ENCODE measurements around the gene SLC6A11. TPM values are rescaled to one million over a fixed set of nuclear protein-coding genes. Genes with fewer than 3 reads are reported as not detected.

The SLC6A11 gene
- polyA plus RNA-seq, 1 donor (not counting 4 experiments of a cell fraction or from before 2014, with no cell fraction given) = 9.8 TPM

DNA sequence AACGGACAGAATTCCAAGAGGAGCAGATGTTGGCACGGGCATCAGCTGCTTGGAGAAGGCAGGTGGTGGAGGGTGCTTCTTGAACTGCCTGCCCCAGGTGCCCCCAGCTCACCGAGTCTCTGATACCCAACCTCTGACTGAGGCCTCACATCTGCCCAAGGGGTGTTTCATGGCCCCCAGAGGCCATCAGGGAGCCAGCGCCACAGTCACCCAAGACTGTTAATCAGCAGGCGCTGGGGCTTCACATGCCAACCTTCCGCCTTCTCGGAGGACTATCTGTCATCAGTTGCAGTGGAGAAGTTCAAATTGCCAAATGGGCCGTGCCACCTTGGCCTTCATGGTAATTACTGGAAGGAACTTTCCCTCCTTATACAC, 114.6 kb downstream of the SLC6A11 start:
- H3K9ac ChIP-seq (ENCODE audit: control insufficient read depth, extremely low read depth, insufficient read depth, low read length) = no peak overlapping the region
- H3K36me3 ChIP-seq (ENCODE audit: control insufficient read depth in 2 of 2, extremely low read depth in 1 of 2, insufficient read depth in 2 of 2, low read length in 2 of 2) = no peaks in the 10 kb centered on the region
- no peak for DNase-seq (ENCODE audit: low read depth, low spot score)
- peaks cover 54% of the 10 kb centered on the region for H3K4me1 ChIP-seq (ENCODE audit: control insufficient read depth, extremely low read depth, insufficient read depth, low read length)
- no peak overlapping the region for H3K4me3 ChIP-seq (ENCODE audit: control insufficient read depth in 2 of 3, extremely low read depth in 1 of 3, insufficient read depth in 2 of 3, low read depth in 1 of 3, low read length in 3 of 3)
- no peak overlapping the region for H2AFZ ChIP-seq (ENCODE audit: control insufficient read depth, low read length)
- no peak overlapping the region for H3K4me2 ChIP-seq (ENCODE audit: control insufficient read depth, extremely low read depth, insufficient read depth, low read depth, low read length)
- dilution Hi-C loops (cut with MboI; ENCODE audit: extremely low pct_ligation_motif_present, low sequenced_read_pairs) = no loop called here
- no peak overlapping the region for H3K27ac ChIP-seq (ENCODE audit: control insufficient read depth, insufficient read depth, low read length)
- H3K9me3 ChIP-seq (ENCODE audit: control insufficient read depth, low read depth, low read length) = no peaks in the 10 kb centered on the region
- H3K27me3 ChIP-seq (ENCODE audit: control insufficient read depth, extremely low read depth, insufficient read depth, low read length) = no peaks in the 10 kb centered on the region
- H4K20me1 ChIP-seq (ENCODE audit: control insufficient read depth, extremely low read depth, insufficient read depth, low read length) = no peaks in the 10 kb centered on the region
- H3K79me2 ChIP-seq (ENCODE audit: control insufficient read depth, insufficient read depth, low read length) = no peaks in the 10 kb centered on the region
- no peak for TF ChIP-seq CTCF (optimal IDR thresholded peaks at IDR 0.05 in 1 of 3, IDR thresholded peaks at IDR 0.05 in 1 of 3, conservative IDR thresholded peaks at IDR 0.05 in 1 of 3; ENCODE audit: extremely low read depth in 1 of 3, insufficient read depth in 2 of 3, low read length in 3 of 3)
- TF ChIP-seq EZH2 (IDR thresholded peaks at IDR 0.05; ENCODE audit: low read length) = no peak
- FAIRE-seq = no peak
- H3K9me1 ChIP-seq (ENCODE audit: control insufficient read depth, extremely low read depth, insufficient read depth, low read length) = no peaks in the 10 kb centered on the region

DNA sequence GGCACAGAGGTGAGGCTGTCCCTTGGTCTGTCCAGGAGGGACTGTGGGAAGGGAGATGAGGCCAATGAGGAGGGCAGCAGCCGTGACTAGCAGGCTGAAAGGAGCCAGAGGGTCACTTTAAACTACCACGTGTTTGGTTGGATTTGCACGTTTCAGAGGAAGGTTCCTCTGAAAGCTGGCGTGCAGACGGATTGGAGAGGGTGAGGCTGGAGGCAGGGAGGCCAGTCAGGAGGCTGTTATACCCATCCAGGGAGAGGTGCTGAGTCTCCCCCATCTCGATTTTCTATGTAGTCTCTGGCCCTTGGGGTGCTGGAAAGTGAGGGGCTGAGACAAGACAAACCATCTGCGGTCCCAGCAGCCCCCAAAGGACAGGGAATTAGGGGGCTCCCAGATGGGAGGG, 116.6 kb downstream of the SLC6A11 start:
- no peaks in the 10 kb centered on the region for H3K36me3 ChIP-seq (ENCODE audit: control insufficient read depth in 2 of 2, extremely low read depth in 1 of 2, insufficient read depth in 2 of 2, low read length in 2 of 2)
- H3K79me2 ChIP-seq (ENCODE audit: control insufficient read depth, insufficient read depth, low read length) = no peaks in the 10 kb centered on the region
- H3K4me3 ChIP-seq (ENCODE audit: control insufficient read depth in 2 of 3, extremely low read depth in 1 of 3, insufficient read depth in 2 of 3, low read depth in 1 of 3, low read length in 3 of 3) = no peak overlapping the region
- dilution Hi-C loops (cut with MboI; ENCODE audit: extremely low pct_ligation_motif_present, low sequenced_read_pairs) = no loop called here
- no peak overlapping the region for H3K27ac ChIP-seq (ENCODE audit: control insufficient read depth, insufficient read depth, low read length)
- H3K9me3 ChIP-seq (ENCODE audit: control insufficient read depth, low read depth, low read length) = no peaks in the 10 kb centered on the region
- no peaks in the 10 kb centered on the region for H4K20me1 ChIP-seq (ENCODE audit: control insufficient read depth, extremely low read depth, insufficient read depth, low read length)
- H3K9me1 ChIP-seq (ENCODE audit: control insufficient read depth, extremely low read depth, insufficient read depth, low read length) = no peaks in the 10 kb centered on the region
- H3K4me2 ChIP-seq (ENCODE audit: control insufficient read depth, extremely low read depth, insufficient read depth, low read depth, low read length) = no peak overlapping the region
- no peak overlapping the region for H2AFZ ChIP-seq (ENCODE audit: control insufficient read depth, low read length)
- no peak for DNase-seq (ENCODE audit: low read depth, low spot score)
- TF ChIP-seq EZH2 (IDR thresholded peaks at IDR 0.05; ENCODE audit: low read length) (no peak), CTCF (optimal IDR thresholded peaks at IDR 0.05 in 1 of 3, IDR thresholded peaks at IDR 0.05 in 1 of 3, conservative IDR thresholded peaks at IDR 0.05 in 1 of 3; ENCODE audit: extremely low read depth in 1 of 3, insufficient read depth in 2 of 3, low read length in 3 of 3) (no peak)
- H3K9ac ChIP-seq (ENCODE audit: control insufficient read depth, extremely low read depth, insufficient read depth, low read length) = no peak overlapping the region
- no peak for FAIRE-seq
- no peaks in the 10 kb centered on the region for H3K27me3 ChIP-seq (ENCODE audit: control insufficient read depth, extremely low read depth, insufficient read depth, low read length)
- H3K4me1 ChIP-seq (ENCODE audit: control insufficient read depth, extremely low read depth, insufficient read depth, low read length) = peaks cover 52% of the 10 kb centered on the region
